ENCODE results near the gene BRMS1.

- TF ChIP-seq MAX (IDR thresholded peaks at IDR 0.05) (no peak), EP300 (IDR thresholded peaks at IDR 0.05; ENCODE audit: borderline replicate concordance) (no peak), NFIC (IDR thresholded peaks at IDR 0.05) (no peak), CEBPB (IDR thresholded peaks at IDR 0.05) (no peak), TCF12 (IDR thresholded peaks at IDR 0.05; ENCODE audit: low read depth) (no peak), CREB1 (IDR thresholded peaks at IDR 0.05; ENCODE audit: low read depth) (no peak), EGR1 (IDR thresholded peaks at IDR 0.05) (no peak), REST (IDR thresholded peaks at IDR 0.05; ENCODE audit: low read depth) (no peak)
Measured at GRCh38 chr11:66360406-66361073, 15.6 kb upstream of the BRMS1 start.

All from Ishikawa (cell line).